Fibroblast of lung (primary cell): Measurements from ENCODE around the gene NFIL3. TPM values are rescaled to one million over a fixed set of nuclear protein-coding genes. Genes with fewer than 3 reads are reported as not detected.
A peak's percentile ranks its signal among the peaks of the same experiment; 100 is the strongest.
"Not testable (repeated sequence)": the region's sequence is repeated elsewhere in the genome, so short reads cannot be mapped to it uniquely, and the experiment has no call there.

Experiments used
- DNase-seq, 2 donors: peaks; one replicate each; pipeline versions ENCODE4 v3.0.0 to v3.0.0-alpha.2; 2010; ENCODE audit warnings: low read depth in 2 of 2
- H2AFZ ChIP-seq: 2 replicates; pipeline ENCODE4 v1.5.1; 2012; ENCODE audit warnings: low read length, control low read depth, inconsistent platforms
- H3K27ac ChIP-seq: 2 replicates; pipeline ENCODE4 v1.5.1; 2011; ENCODE audit warnings: low read length, control low read depth; ENCODE audit not compliant: insufficient read depth
- H3K27me3 ChIP-seq: 2 replicates; pipeline ENCODE4 v1.5.1; 2011; ENCODE audit warnings: mild to moderate bottlenecking, low read length; ENCODE audit not compliant: control insufficient read depth, insufficient read depth
- H3K36me3 ChIP-seq: 2 replicates; pipeline ENCODE4 v1.5.1; 2011; ENCODE audit warnings: low read length; ENCODE audit not compliant: control insufficient read depth, insufficient read depth
- H3K4me1 ChIP-seq: 2 replicates; pipeline ENCODE4 v1.5.1; 2011; ENCODE audit warnings: low read length; ENCODE audit not compliant: control insufficient read depth, insufficient read depth; ENCODE audit errors: extremely low read depth
- H3K4me2 ChIP-seq: 2 replicates; pipeline ENCODE4 v1.5.1; 2011; ENCODE audit warnings: low read length, control low read depth; ENCODE audit not compliant: insufficient read depth; ENCODE audit errors: extremely low read depth
- H3K4me3 ChIP-seq, 4 experiments: fragments of 200-600 bp in 1 of 4; sonication (generic) in 1 of 4; replicated peaks in 1 of 4; 2 replicates each; pipeline ENCODE4 v1.5.1; 2011 to 2016; ENCODE audit warnings: low read length in 4 of 4, low read depth in 3 of 4, mild to moderate bottlenecking in 3 of 4, control low read depth in 2 of 4, inconsistent platforms in 1 of 4, mixed read lengths in 1 of 4; ENCODE audit not compliant: insufficient read depth in 1 of 4; ENCODE audit errors: control extremely low read depth in 1 of 4
- H3K79me2 ChIP-seq: 2 replicates; pipeline ENCODE4 v1.5.1; 2012; ENCODE audit warnings: mild to moderate bottlenecking, low read length, inconsistent platforms; ENCODE audit not compliant: control insufficient read depth, insufficient read depth
- H3K9ac ChIP-seq: 2 replicates; pipeline ENCODE4 v1.5.1; 2011; ENCODE audit warnings: mild to moderate bottlenecking, low read length, control low read depth; ENCODE audit not compliant: insufficient read depth
- H3K9me3 ChIP-seq: 2 replicates; pipeline ENCODE4 v1.5.1; 2012; ENCODE audit warnings: low read depth, low read length; ENCODE audit not compliant: control insufficient read depth, insufficient read depth
- H4K20me1 ChIP-seq: 2 replicates; pipeline ENCODE4 v1.5.1; 2011; ENCODE audit warnings: low read length; ENCODE audit not compliant: control insufficient read depth, insufficient read depth; ENCODE audit errors: extremely low read depth
- CTCF ChIP-seq, 2 donors: IDR thresholded peaks in 1 of 2; conservative IDR thresholded peaks in 1 of 2; 1 replicate in 1 of 2; 2 replicates in 1 of 2; pipeline ENCODE4 v1.5.1; 2011 to 2012; ENCODE audit warnings: low read length in 2 of 2, control low read depth in 1 of 2, inconsistent platforms in 1 of 2, low read depth in 1 of 2, mild to moderate bottlenecking in 1 of 2
- EZH2 ChIP-seq: IDR thresholded peaks from 2 replicates; pipeline ENCODE4 v1.5.1; 2012; ENCODE audit warnings: low read length, control low read depth, mild to moderate bottlenecking; ENCODE audit errors: missing control alignments
- polyA plus RNA-seq, 2 donors: library from polyadenylated mRNA; depleted of rRNA in 1 of 2; stranded (reverse) in 1 of 2; unstranded in 1 of 2; fragments of >200 nt; gene quantifications; 2 replicates each; pipeline ENCODE4 v1.2.1, GENCODE V29; 2011 to 2012; ENCODE audit warnings: missing spikeins in 1 of 2
- total RNA-seq: library from RNA; depleted of rRNA; stranded (reverse); fragments of >200 nt; gene quantifications from 2 replicates; pipeline ENCODE4 v1.2.1, GENCODE V29; 2014

Gene NFIL3
- total and polyA plus RNA-seq, 2 donors (not counting 1 experiment from before 2014, with no cell fraction given), result 58.7 to 62.3 TPM

- DNase-seq, result peak; percentile 43 to 52
- H3K9me3 ChIP-seq, result no peaks in the 10 kb centered on the region
Measured at GRCh38 chr9:91376239-91376638, 47.4 kb downstream of the NFIL3 start.

DNA sequence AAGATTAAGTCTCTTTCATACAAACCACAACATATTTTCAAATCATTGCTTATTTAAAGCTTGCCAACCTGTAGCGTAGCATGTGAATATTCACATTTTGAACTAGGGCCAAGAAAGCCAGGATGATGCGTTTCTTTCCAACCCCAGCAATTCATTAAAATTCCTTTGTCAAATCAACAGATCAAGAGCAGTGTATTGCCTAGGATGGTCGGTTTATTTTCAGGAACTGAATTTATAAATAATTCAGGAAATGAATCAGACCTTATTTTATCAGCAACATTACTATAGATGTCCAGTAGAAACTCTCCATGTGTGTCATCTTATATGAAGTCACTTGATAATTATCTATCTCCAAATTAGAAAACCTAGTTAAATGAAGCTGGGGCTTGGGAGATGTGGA, 48.7 kb downstream of the NFIL3 start:
- Histone ChIP-seq H3K27me3 (no peaks in the 10 kb centered on the region), H3K4me2 (no peak overlapping the region), H3K79me2 (no peaks in the 10 kb centered on the region), H4K20me1 (no peaks in the 10 kb centered on the region), H3K9ac (no peak overlapping the region), H3K9me3 (no peaks in the 10 kb centered on the region), H3K4me3 (no peak overlapping the region), H2AFZ (no peak overlapping the region), H3K27ac (peak overlapping the region; percentile 48), H3K36me3 (no peaks in the 10 kb centered on the region), H3K4me1 (peaks cover 2% of the 10 kb centered on the region)
- peak; percentile 78 to 89 for DNase-seq
- TF ChIP-seq CTCF (conservative IDR thresholded peaks at IDR 0.05 in 1 of 2, IDR thresholded peaks at IDR 0.05 in 1 of 2; ENCODE audit: low read depth in 1 of 2, low read length in 2 of 2) (no peak), EZH2 (no peak)

More at GRCh38 chr9:91376239-91376638, 47.4 kb downstream of the NFIL3 start:
- Histone ChIP-seq H3K9ac (no peak overlapping the region), H3K79me2 (no peaks in the 10 kb centered on the region), H3K36me3 (no peaks in the 10 kb centered on the region), H3K4me1 (peaks cover 2% of the 10 kb centered on the region), H3K4me2 (no peak overlapping the region), H3K27me3 (no peaks in the 10 kb centered on the region), H3K27ac (no peak overlapping the region), H4K20me1 (no peaks in the 10 kb centered on the region), H3K4me3 (no peak overlapping the region), H2AFZ (no peak overlapping the region)
- TF ChIP-seq EZH2 (no peak), CTCF (conservative IDR thresholded peaks at IDR 0.05 in 1 of 2, IDR thresholded peaks at IDR 0.05 in 1 of 2; ENCODE audit: low read depth in 1 of 2, low read length in 2 of 2) (no peak)

DNA sequence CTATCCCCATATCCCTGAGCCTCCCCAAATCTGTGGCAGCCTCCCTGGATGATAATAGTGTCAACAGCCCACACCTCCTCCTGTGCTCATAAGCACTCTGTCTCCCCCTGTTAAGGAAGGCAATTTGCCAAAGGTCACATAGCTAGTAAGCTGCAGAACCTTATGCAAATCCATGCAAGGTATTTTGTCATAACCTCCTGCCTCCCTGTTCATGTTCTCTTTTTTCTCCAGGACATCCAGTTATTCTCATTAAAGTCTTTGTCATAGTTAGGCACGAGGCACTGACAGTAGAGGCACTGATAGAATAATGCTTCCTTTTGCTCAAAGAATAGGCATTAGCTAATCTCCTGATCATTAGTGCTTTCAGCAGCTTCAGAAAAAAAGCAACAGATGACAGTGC, 51.7 kb downstream of the NFIL3 start:
- peaks cover 2% of the 10 kb centered on the region for H3K4me1 ChIP-seq
- no peak overlapping the region for H2AFZ ChIP-seq
- H3K27me3 ChIP-seq, result no peaks in the 10 kb centered on the region
- TF ChIP-seq EZH2, result no peak
- TF ChIP-seq CTCF (conservative IDR thresholded peaks at IDR 0.05 in 1 of 2, IDR thresholded peaks at IDR 0.05 in 1 of 2; ENCODE audit: low read depth in 1 of 2, low read length in 2 of 2), result no peak
- no peak overlapping the region for H3K9ac ChIP-seq
- H3K36me3 ChIP-seq, result no peaks in the 10 kb centered on the region
- no peak overlapping the region for H3K4me3 ChIP-seq
- DNase-seq, result no peak
- no peaks in the 10 kb centered on the region for H3K9me3 ChIP-seq
- H4K20me1 ChIP-seq, result no peaks in the 10 kb centered on the region
- H3K79me2 ChIP-seq, result no peaks in the 10 kb centered on the region
- H3K27ac ChIP-seq, result no peak overlapping the region
- H3K4me2 ChIP-seq, result no peak overlapping the region

- not testable (repeated sequence) for H3K9ac ChIP-seq, H2AFZ ChIP-seq, H3K27me3 ChIP-seq, H3K4me3 ChIP-seq, H3K36me3 ChIP-seq, DNase-seq, H3K9me3 ChIP-seq, H3K27ac ChIP-seq, H3K4me1 ChIP-seq, H3K4me2 ChIP-seq, H4K20me1 ChIP-seq, H3K79me2 ChIP-seq
Measured at GRCh38 chr9:91370006-91370405, 53.6 kb downstream of the NFIL3 start.
